WTC11 (cell line): ENCODE data around the gene CPNE4. TPM values are rescaled to one million over a fixed set of nuclear protein-coding genes. Genes with fewer than 3 reads are reported as not detected.
A peak's percentile ranks its signal among the peaks of the same experiment; 100 is the strongest.

ENCODE experiments used
- CBFB ChIP-seq: sonication (generic); formaldehyde crosslinking; IDR thresholded peaks from 2 replicates; pipeline ENCODE4 v1.8.1; 2022; ENCODE audit warnings: mild to moderate bottlenecking, low read depth, missing genetic modification reagents
- ELF4 ChIP-seq: sonication (generic); formaldehyde crosslinking; IDR thresholded peaks from 2 replicates; pipeline ENCODE4 v1.8.1; 2022; ENCODE audit warnings: low read depth, mild to moderate bottlenecking, moderate library complexity, missing genetic modification reagents
- ESRRA ChIP-seq: sonication (generic); formaldehyde crosslinking; IDR thresholded peaks from 2 replicates; pipeline ENCODE4 v1.8.1; 2022; ENCODE audit warnings: mild to moderate bottlenecking, missing genetic modification reagents, borderline replicate concordance
- ETV6 ChIP-seq: sonication (generic); formaldehyde crosslinking; IDR thresholded peaks from 2 replicates; pipeline ENCODE4 v1.8.1; 2022; ENCODE audit warnings: mild to moderate bottlenecking, missing genetic modification reagents
- GRHL2 ChIP-seq: fragments of 250-450 bp; sonication (Bioruptor Pico); IDR thresholded peaks from 2 replicates; pipeline ENCODE4 v1.8.0; 2022; ENCODE audit warnings: mild to moderate bottlenecking, moderate library complexity; ENCODE audit not compliant: insufficient replicate concordance, severe bottlenecking
- GTF2I ChIP-seq: fragments of 250-450 bp; sonication (Bioruptor Pico); conservative IDR thresholded peaks from 2 replicates; pipeline ENCODE4 v1.4.0; 2021; ENCODE audit warnings: mild to moderate bottlenecking
- IRF2 ChIP-seq: sonication (generic); formaldehyde crosslinking; IDR thresholded peaks from 2 replicates; pipeline ENCODE4 v1.8.0; 2022; ENCODE audit warnings: low read depth, missing genetic modification reagents, borderline replicate concordance
- NFYB ChIP-seq: sonication (generic); formaldehyde crosslinking; conservative IDR thresholded peaks from 2 replicates; pipeline ENCODE4 v1.8.0; 2022; ENCODE audit warnings: low read depth, missing genetic modification reagents
- NR3C1 ChIP-seq: sonication (generic); formaldehyde crosslinking; conservative IDR thresholded peaks from 2 replicates; pipeline ENCODE4 v1.8.1; 2023; ENCODE audit warnings: low read depth, mild to moderate bottlenecking, missing genetic modification reagents
- PRRX2 ChIP-seq: fragments of 250-450 bp; sonication (Bioruptor Pico); IDR thresholded peaks from 2 replicates; pipeline ENCODE4 v1.8.0; 2021; ENCODE audit warnings: mild to moderate bottlenecking
- SP1 ChIP-seq: sonication (generic); formaldehyde crosslinking; conservative IDR thresholded peaks from 2 replicates; pipeline ENCODE4 v1.8.1; 2022; ENCODE audit warnings: missing genetic modification reagents
- STAT6 ChIP-seq: sonication (generic); formaldehyde crosslinking; conservative IDR thresholded peaks from 2 replicates; pipeline ENCODE4 v1.8.1; 2023; ENCODE audit warnings: mild to moderate bottlenecking, low read depth, missing genetic modification reagents, moderate library complexity
- USF2 ChIP-seq: sonication (generic); formaldehyde crosslinking; IDR thresholded peaks from 2 replicates; pipeline ENCODE4 v1.8.1; 2023; ENCODE audit warnings: mild to moderate bottlenecking, missing genetic modification reagents, moderate library complexity
- ZMAT4 ChIP-seq: fragments of 250-450 bp; sonication (Bioruptor Pico); IDR thresholded peaks from 2 replicates; pipeline ENCODE4 v1.9.0; 2021; ENCODE audit warnings: mild to moderate bottlenecking
- ZNF121 ChIP-seq: sonication (generic); formaldehyde crosslinking; IDR thresholded peaks from 2 replicates; pipeline ENCODE4 v1.8.0; 2023; ENCODE audit warnings: missing genetic modification reagents
- ZNF281 ChIP-seq: sonication (generic); formaldehyde crosslinking; IDR thresholded peaks from 2 replicates; pipeline ENCODE4 v1.8.0; 2023; ENCODE audit warnings: mild to moderate bottlenecking, missing genetic modification reagents
- ZNF396 ChIP-seq: fragments of 250-450 bp; sonication (Bioruptor Pico); IDR thresholded peaks from 2 replicates; pipeline ENCODE4 v1.8.0; 2021; ENCODE audit warnings: mild to moderate bottlenecking, moderate library complexity, borderline replicate concordance
- total RNA-seq: library from RNA; stranded (reverse); gene quantifications from 3 replicates; pipeline ENCODE4 v1.2.3, GENCODE V29; 2021
- TF ChIP-seq, protein P1 (sequence below): sonication (generic); formaldehyde crosslinking; IDR thresholded peaks from 2 replicates; pipeline ENCODE4 v1.8.0; 2022; ENCODE audit warnings: missing genetic modification reagents
- TF ChIP-seq, protein P2 (sequence below): sonication (generic); formaldehyde crosslinking; IDR thresholded peaks from 2 replicates; pipeline ENCODE4 v1.8.0; 2023; ENCODE audit warnings: missing genetic modification reagents
- TF ChIP-seq, protein P3 (sequence below): sonication (generic); formaldehyde crosslinking; IDR thresholded peaks from 2 replicates; pipeline ENCODE4 v1.8.1; 2023; ENCODE audit warnings: mild to moderate bottlenecking, missing genetic modification reagents
- TF ChIP-seq, protein P4 (sequence below): sonication (generic); formaldehyde crosslinking; conservative IDR thresholded peaks from 2 replicates; pipeline ENCODE4 v1.8.1; 2022; ENCODE audit warnings: mild to moderate bottlenecking, missing genetic modification reagents
- TF ChIP-seq, protein P5 (sequence below): fragments of 200-600 bp; IDR thresholded peaks from 2 replicates; pipeline ENCODE4 v1.8.0; 2022; ENCODE audit warnings: antibody characterized with exemption

CPNE4 gene
- total RNA-seq, 1 experiment from 2014 or later, result 2.4 TPM

- no peak for TF ChIP-seq NR3C1 (CRISPR knock-in tag)
- no peak; the same call in 1 of the 2 replicates for TF ChIP-seq NFYB (CRISPR knock-in tag)
- no peak for TF ChIP-seq PRRX2 (CRISPR knock-in tag)
- no peak for TF ChIP-seq STAT6 (CRISPR knock-in tag)
- peak; percentile 94; the same call in 1 of the 2 replicates for TF ChIP-seq CBFB (CRISPR knock-in tag)
- TF ChIP-seq GTF2I (CRISPR knock-in tag), result no peak
- peak; percentile 54; the same call in 1 of the 2 replicates for TF ChIP-seq ZNF396 (CRISPR knock-in tag)
- TF ChIP-seq, protein P1, sequence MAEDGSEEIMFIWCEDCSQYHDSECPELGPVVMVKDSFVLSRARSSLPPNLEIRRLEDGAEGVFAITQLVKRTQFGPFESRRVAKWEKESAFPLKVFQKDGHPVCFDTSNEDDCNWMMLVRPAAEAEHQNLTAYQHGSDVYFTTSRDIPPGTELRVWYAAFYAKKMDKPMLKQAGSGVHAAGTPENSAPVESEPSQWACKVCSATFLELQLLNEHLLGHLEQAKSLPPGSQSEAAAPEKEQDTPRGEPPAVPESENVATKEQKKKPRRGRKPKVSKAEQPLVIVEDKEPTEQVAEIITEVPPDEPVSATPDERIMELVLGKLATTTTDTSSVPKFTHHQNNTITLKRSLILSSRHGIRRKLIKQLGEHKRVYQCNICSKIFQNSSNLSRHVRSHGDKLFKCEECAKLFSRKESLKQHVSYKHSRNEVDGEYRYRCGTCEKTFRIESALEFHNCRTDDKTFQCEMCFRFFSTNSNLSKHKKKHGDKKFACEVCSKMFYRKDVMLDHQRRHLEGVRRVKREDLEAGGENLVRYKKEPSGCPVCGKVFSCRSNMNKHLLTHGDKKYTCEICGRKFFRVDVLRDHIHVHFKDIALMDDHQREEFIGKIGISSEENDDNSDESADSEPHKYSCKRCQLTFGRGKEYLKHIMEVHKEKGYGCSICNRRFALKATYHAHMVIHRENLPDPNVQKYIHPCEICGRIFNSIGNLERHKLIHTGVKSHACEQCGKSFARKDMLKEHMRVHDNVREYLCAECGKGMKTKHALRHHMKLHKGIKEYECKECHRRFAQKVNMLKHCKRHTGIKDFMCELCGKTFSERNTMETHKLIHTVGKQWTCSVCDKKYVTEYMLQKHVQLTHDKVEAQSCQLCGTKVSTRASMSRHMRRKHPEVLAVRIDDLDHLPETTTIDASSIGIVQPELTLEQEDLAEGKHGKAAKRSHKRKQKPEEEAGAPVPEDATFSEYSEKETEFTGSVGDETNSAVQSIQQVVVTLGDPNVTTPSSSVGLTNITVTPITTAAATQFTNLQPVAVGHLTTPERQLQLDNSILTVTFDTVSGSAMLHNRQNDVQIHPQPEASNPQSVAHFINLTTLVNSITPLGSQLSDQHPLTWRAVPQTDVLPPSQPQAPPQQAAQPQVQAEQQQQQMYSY (CRISPR knock-in tag), result no peak
- TF ChIP-seq ZMAT4 (CRISPR knock-in tag), result no peak
- TF ChIP-seq, protein P2, sequence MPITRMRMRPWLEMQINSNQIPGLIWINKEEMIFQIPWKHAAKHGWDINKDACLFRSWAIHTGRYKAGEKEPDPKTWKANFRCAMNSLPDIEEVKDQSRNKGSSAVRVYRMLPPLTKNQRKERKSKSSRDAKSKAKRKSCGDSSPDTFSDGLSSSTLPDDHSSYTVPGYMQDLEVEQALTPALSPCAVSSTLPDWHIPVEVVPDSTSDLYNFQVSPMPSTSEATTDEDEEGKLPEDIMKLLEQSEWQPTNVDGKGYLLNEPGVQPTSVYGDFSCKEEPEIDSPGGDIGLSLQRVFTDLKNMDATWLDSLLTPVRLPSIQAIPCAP (CRISPR knock-in tag), result peak; percentile 46; the same call in 1 of the 2 replicates
- peak; percentile 31; the same call in 1 of the 2 replicates for TF ChIP-seq USF2 (CRISPR knock-in tag)
- TF ChIP-seq ETV6 (CRISPR knock-in tag), result peak; percentile 94
- TF ChIP-seq ZNF281 (CRISPR knock-in tag), result no peak
- TF ChIP-seq GRHL2 (CRISPR knock-in tag), result no peak
- no peak for TF ChIP-seq ZNF121
- TF ChIP-seq, protein P3, sequence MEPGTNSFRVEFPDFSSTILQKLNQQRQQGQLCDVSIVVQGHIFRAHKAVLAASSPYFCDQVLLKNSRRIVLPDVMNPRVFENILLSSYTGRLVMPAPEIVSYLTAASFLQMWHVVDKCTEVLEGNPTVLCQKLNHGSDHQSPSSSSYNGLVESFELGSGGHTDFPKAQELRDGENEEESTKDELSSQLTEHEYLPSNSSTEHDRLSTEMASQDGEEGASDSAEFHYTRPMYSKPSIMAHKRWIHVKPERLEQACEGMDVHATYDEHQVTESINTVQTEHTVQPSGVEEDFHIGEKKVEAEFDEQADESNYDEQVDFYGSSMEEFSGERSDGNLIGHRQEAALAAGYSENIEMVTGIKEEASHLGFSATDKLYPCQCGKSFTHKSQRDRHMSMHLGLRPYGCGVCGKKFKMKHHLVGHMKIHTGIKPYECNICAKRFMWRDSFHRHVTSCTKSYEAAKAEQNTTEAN (CRISPR knock-in tag), result 0 out of 2 replicates have a peak, but pooled peaks have one; percentile 38
- TF ChIP-seq ELF4, result no peak
- peak; percentile 76 for TF ChIP-seq SP1 (CRISPR knock-in tag)
- TF ChIP-seq, protein P4, sequence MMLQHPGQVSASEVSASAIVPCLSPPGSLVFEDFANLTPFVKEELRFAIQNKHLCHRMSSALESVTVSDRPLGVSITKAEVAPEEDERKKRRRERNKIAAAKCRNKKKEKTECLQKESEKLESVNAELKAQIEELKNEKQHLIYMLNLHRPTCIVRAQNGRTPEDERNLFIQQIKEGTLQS, result 0 out of 2 replicates have a peak, but pooled peaks have one; percentile 9
- TF ChIP-seq, protein P5, sequence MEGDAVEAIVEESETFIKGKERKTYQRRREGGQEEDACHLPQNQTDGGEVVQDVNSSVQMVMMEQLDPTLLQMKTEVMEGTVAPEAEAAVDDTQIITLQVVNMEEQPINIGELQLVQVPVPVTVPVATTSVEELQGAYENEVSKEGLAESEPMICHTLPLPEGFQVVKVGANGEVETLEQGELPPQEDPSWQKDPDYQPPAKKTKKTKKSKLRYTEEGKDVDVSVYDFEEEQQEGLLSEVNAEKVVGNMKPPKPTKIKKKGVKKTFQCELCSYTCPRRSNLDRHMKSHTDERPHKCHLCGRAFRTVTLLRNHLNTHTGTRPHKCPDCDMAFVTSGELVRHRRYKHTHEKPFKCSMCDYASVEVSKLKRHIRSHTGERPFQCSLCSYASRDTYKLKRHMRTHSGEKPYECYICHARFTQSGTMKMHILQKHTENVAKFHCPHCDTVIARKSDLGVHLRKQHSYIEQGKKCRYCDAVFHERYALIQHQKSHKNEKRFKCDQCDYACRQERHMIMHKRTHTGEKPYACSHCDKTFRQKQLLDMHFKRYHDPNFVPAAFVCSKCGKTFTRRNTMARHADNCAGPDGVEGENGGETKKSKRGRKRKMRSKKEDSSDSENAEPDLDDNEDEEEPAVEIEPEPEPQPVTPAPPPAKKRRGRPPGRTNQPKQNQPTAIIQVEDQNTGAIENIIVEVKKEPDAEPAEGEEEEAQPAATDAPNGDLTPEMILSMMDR, result peak; percentile 92
- no peak for TF ChIP-seq IRF2 (CRISPR knock-in tag)
- peak; percentile 71; the same call in 1 of the 2 replicates for TF ChIP-seq ESRRA (CRISPR knock-in tag)
Measured at GRCh38 chr3:132034486-132035464, at the start of gene CPNE4 (continued).
